Muscle layer of colon (tissue), 2 donors: ENCODE data around the gene FBXL20.

ENCODE experiments used
- H3K27ac ChIP-seq: one replicate; pipeline ENCODE4 v1.7.0; 2013; ENCODE audit warnings: low read depth, mild to moderate bottlenecking, low read length, moderate library complexity
- H3K27me3 ChIP-seq, 2 donors: one replicate each; pipeline ENCODE4 v1.7.0; 2013; ENCODE audit warnings: low read length in 2 of 2, mild to moderate bottlenecking in 2 of 2; ENCODE audit not compliant: insufficient read depth in 2 of 2, control insufficient read depth in 1 of 2
- H3K36me3 ChIP-seq: one replicate; pipeline ENCODE4 v1.7.0; 2013; ENCODE audit warnings: mild to moderate bottlenecking, low read length; ENCODE audit not compliant: insufficient read depth
- H3K4me1 ChIP-seq: one replicate; pipeline ENCODE4 v1.7.0; 2013; ENCODE audit warnings: mild to moderate bottlenecking, low read length; ENCODE audit not compliant: insufficient read depth
- H3K4me3 ChIP-seq, 2 donors: one replicate each; pipeline ENCODE4 v1.7.0; 2013; ENCODE audit warnings: low read length in 2 of 2, low read depth in 1 of 2, mild to moderate bottlenecking in 1 of 2, moderate library complexity in 1 of 2
- H3K9ac ChIP-seq: one replicate; pipeline ENCODE4 v1.7.0; 2013; ENCODE audit warnings: low read length
- H3K9me3 ChIP-seq: one replicate; pipeline ENCODE4 v1.7.0; 2013; ENCODE audit warnings: mild to moderate bottlenecking, low read length
- donor health status: abdominal sarcoma.
- donor health status: Adenocarcinoma of cecum.

Gene FBXL20

GRCh38 chr17:39205112-39205526 is 196.3 kb downstream of the FBXL20 start:
- Histone ChIP-seq H3K9me3 (no peaks in the 10 kb centered on the region), H3K4me1 (peaks cover 25% of the 10 kb centered on the region), H3K27ac (no peak overlapping the region), H3K9ac (no peak overlapping the region), H3K4me3 (no peak overlapping the region), H3K36me3 (peaks cover 42% of the 10 kb centered on the region), H3K27me3 (no peaks in the 10 kb centered on the region)

DNA sequence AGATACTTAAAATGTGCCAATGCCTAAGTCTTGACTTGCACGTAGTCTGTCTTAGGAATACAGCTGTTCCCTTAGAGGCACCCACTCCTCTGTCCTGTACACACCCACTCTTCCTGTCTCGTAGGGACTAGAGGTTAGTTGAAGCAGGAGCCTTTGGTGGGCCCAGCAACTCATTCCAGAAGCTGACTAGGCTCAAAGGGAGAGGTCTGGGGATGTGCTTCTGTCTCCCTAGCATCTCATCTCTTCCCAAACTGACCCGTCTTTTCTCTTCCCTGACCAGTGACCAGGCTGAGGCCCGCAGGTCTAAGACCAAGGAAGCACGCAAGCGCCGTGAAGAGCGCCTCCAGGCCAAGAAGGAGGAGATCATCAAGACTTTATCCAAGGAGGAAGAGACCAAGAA is 197.2 kb downstream of the FBXL20 start:
- H3K9me3 ChIP-seq = no peaks in the 10 kb centered on the region
- no peak overlapping the region for H3K4me3 ChIP-seq
- no peak overlapping the region for H3K9ac ChIP-seq
- peaks cover 21% of the 10 kb centered on the region for H3K4me1 ChIP-seq
- H3K27ac ChIP-seq = no peak overlapping the region
- peaks cover 42% of the 10 kb centered on the region for H3K36me3 ChIP-seq
- no peaks in the 10 kb centered on the region for H3K27me3 ChIP-seq
